ENCODE data around the gene PCDHB12.

Gene PCDHB12

DNA sequence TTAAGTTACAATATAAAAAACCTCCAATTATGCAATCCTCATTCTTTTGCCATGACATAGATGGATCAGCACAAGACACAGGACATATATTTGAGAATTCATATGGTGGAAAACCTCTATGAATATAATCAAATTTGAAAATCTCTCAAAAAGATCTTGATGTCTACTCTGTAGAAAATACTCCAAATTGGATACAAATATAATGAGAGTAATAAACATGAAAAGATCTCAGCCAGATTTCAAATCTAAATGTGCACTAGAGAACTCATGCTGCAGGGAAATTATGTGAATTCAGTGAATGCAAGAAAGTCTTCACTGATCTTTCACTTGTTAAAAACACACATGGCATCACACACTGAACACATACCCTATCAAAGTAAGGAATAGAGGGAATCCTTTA, 50.4 kb downstream of the PCDHB12 start:
- no peak overlapping the region for H3K27ac ChIP-seq
- DNase-seq (ENCODE audit: low read depth, low spot score), result no peak

GRCh38 chr5:141260458-141261237, 52.1 kb downstream of the PCDHB12 start:
- no peak overlapping the region for H3K27ac ChIP-seq
- no peak for DNase-seq (ENCODE audit: low read depth, low spot score)

GRCh38 chr5:141261238-141261546, 52.7 kb downstream of the PCDHB12 start:
- no peak for DNase-seq (ENCODE audit: low read depth, low spot score)
- H3K27ac ChIP-seq, result no peak overlapping the region

Data from epithelial cell of prostate (primary cell).